ACC112 (cell line): ENCODE data around the gene AK1.
"Not testable (repeated sequence)": the region's sequence is repeated elsewhere in the genome, so short reads cannot be mapped to it uniquely, and the experiment has no call there.

ENCODE experiments used
- H2AFZ ChIP-seq: fragments of 200-600 bp; sonication (generic); one replicate; pipeline ENCODE4 v1.6.0; 2017; ENCODE audit warnings: antibody characterized with exemption, low read length; ENCODE audit not compliant: unreplicated experiment
- H3K27ac ChIP-seq: fragments of 200-600 bp; sonication (generic); 2 replicates; pipeline ENCODE4 v1.5.1; 2014; ENCODE audit warnings: low read depth, mild to moderate bottlenecking, antibody characterized with exemption, low read length, moderate library complexity
- H3K27me3 ChIP-seq: fragments of 200-600 bp; sonication (generic); 2 replicates; pipeline ENCODE4 v1.6.1; 2014; ENCODE audit warnings: mild to moderate bottlenecking, antibody characterized with exemption, low read length, moderate library complexity, mixed read lengths; ENCODE audit not compliant: insufficient read depth
- H3K36me3 ChIP-seq: fragments of 200-600 bp; sonication (generic); 2 replicates; pipeline ENCODE4 v1.6.1; 2016; ENCODE audit warnings: mild to moderate bottlenecking, antibody characterized with exemption, low read length, moderate library complexity, mixed read lengths; ENCODE audit not compliant: insufficient read depth
- H3K4me1 ChIP-seq: fragments of 200-600 bp; sonication (generic); one replicate; pipeline ENCODE4 v1.6.1; 2016; ENCODE audit warnings: low read length, mixed read lengths; ENCODE audit not compliant: insufficient read depth, unreplicated experiment, control insufficient read depth
- H3K4me3 ChIP-seq: fragments of 200-600 bp; sonication (generic); 2 replicates; pipeline ENCODE4 v1.5.1; 2014; ENCODE audit warnings: mild to moderate bottlenecking, low read depth, low read length
- H3K79me2 ChIP-seq: fragments of 200-600 bp; sonication (generic); one replicate; pipeline ENCODE4 v1.6.0; 2016; ENCODE audit warnings: low read length; ENCODE audit not compliant: control insufficient read depth, unreplicated experiment, insufficient read depth

Gene AK1

GRCh38 chr9:127872369-127873222 lies 4.9 kb downstream of the AK1 start:
- no peaks in the 10 kb centered on the region for H3K27me3 ChIP-seq
- H2AFZ ChIP-seq: no peak overlapping the region
- peaks cover 41% of the 10 kb centered on the region for H3K4me1 ChIP-seq
- H3K36me3 ChIP-seq: peaks cover 3% of the 10 kb centered on the region; the same call in 1 of the 2 replicates
- no peak overlapping the region for H3K27ac ChIP-seq
- H3K4me3 ChIP-seq: no peak overlapping the region
- H3K79me2 ChIP-seq: peaks cover 3% of the 10 kb centered on the region

- H3K4me1 ChIP-seq: peaks cover 36% of the 10 kb centered on the region
- peaks cover 3% of the 10 kb centered on the region; the same call in 1 of the 2 replicates for H3K36me3 ChIP-seq
- no peak overlapping the region for H3K4me3 ChIP-seq
- no peak overlapping the region for H2AFZ ChIP-seq
- H3K27ac ChIP-seq: no peak overlapping the region
- no peaks in the 10 kb centered on the region for H3K27me3 ChIP-seq
- H3K79me2 ChIP-seq: peaks cover 3% of the 10 kb centered on the region
Measured at GRCh38 chr9:127871531-127871930, 5.9 kb downstream of the AK1 start.

GRCh38 chr9:127870887-127871286 lies 6.6 kb downstream of the AK1 start:
- H3K4me1 ChIP-seq: peaks cover 32% of the 10 kb centered on the region

GRCh38 chr9:127870153-127870491 lies 7.4 kb downstream of the AK1 start:
- peaks cover 25% of the 10 kb centered on the region for H3K4me1 ChIP-seq
- H3K4me3 ChIP-seq, H3K27me3 ChIP-seq, H3K36me3 ChIP-seq, H3K27ac ChIP-seq, H2AFZ ChIP-seq, H3K79me2 ChIP-seq: not testable (repeated sequence)

More at GRCh38 chr9:127870887-127871286, 6.6 kb downstream of the AK1 start:
- peaks cover 3% of the 10 kb centered on the region for H3K79me2 ChIP-seq
- H3K36me3 ChIP-seq: peaks cover 3% of the 10 kb centered on the region; the same call in 1 of the 2 replicates
- H3K27ac ChIP-seq: no peak overlapping the region
- H3K27me3 ChIP-seq: no peaks in the 10 kb centered on the region
- no peak overlapping the region for H2AFZ ChIP-seq
- H3K4me3 ChIP-seq: no peak overlapping the region

GRCh38 chr9:127869310-127870152 lies 7.9 kb downstream of the AK1 start:
- H3K4me1 ChIP-seq: peaks cover 19% of the 10 kb centered on the region
- H3K27me3 ChIP-seq: no peaks in the 10 kb centered on the region
- H2AFZ ChIP-seq: no peak overlapping the region
- peaks cover 3% of the 10 kb centered on the region; the same call in 1 of the 2 replicates for H3K36me3 ChIP-seq
- no peak overlapping the region for H3K27ac ChIP-seq
- H3K79me2 ChIP-seq: no peaks in the 10 kb centered on the region
- no peak overlapping the region for H3K4me3 ChIP-seq

- Histone ChIP-seq H2AFZ (no peak overlapping the region), H3K4me1 (peaks cover 7% of the 10 kb centered on the region), H3K27ac (no peak overlapping the region), H3K79me2 (no peaks in the 10 kb centered on the region), H3K36me3 (peaks cover 3% of the 10 kb centered on the region; the same call in 1 of the 2 replicates), H3K27me3 (no peaks in the 10 kb centered on the region), H3K4me3 (no peak overlapping the region)
Measured at GRCh38 chr9:127868278-127868902, 9.1 kb downstream of the AK1 start.

GRCh38 chr9:127867356-127868277 lies 9.9 kb downstream of the AK1 start:
- no peaks in the 10 kb centered on the region for H3K79me2 ChIP-seq
- no peak overlapping the region for H2AFZ ChIP-seq
- no peak overlapping the region for H3K4me3 ChIP-seq

GRCh38 chr9:127866535-127866934 lies 10.9 kb downstream of the AK1 start:
- peaks cover 3% of the 10 kb centered on the region; the same call in 1 of the 2 replicates for H3K36me3 ChIP-seq
- no peaks in the 10 kb centered on the region for H3K4me1 ChIP-seq
- no peaks in the 10 kb centered on the region for H3K27me3 ChIP-seq
- H3K4me3 ChIP-seq: no peak overlapping the region
- H2AFZ ChIP-seq: no peak overlapping the region
- no peak overlapping the region for H3K27ac ChIP-seq
- H3K79me2 ChIP-seq: no peaks in the 10 kb centered on the region

More at GRCh38 chr9:127867356-127868277, 9.9 kb downstream of the AK1 start:
- no peak overlapping the region for H3K27ac ChIP-seq
- H3K4me1 ChIP-seq: peaks cover 6% of the 10 kb centered on the region
- H3K36me3 ChIP-seq: peaks cover 3% of the 10 kb centered on the region; the same call in 1 of the 2 replicates
- H3K27me3 ChIP-seq: no peaks in the 10 kb centered on the region

GRCh38 chr9:127865645-127866464 lies 11.6 kb downstream of the AK1 start:
- Histone ChIP-seq H3K4me1 (no peaks in the 10 kb centered on the region), H3K27me3 (no peaks in the 10 kb centered on the region), H2AFZ (no peak overlapping the region), H3K27ac (no peak overlapping the region), H3K4me3 (no peak overlapping the region), H3K79me2 (no peaks in the 10 kb centered on the region), H3K36me3 (peaks cover 3% of the 10 kb centered on the region; the same call in 1 of the 2 replicates)
